Measurements from ENCODE around the gene CISH.

The CISH gene

DNA sequence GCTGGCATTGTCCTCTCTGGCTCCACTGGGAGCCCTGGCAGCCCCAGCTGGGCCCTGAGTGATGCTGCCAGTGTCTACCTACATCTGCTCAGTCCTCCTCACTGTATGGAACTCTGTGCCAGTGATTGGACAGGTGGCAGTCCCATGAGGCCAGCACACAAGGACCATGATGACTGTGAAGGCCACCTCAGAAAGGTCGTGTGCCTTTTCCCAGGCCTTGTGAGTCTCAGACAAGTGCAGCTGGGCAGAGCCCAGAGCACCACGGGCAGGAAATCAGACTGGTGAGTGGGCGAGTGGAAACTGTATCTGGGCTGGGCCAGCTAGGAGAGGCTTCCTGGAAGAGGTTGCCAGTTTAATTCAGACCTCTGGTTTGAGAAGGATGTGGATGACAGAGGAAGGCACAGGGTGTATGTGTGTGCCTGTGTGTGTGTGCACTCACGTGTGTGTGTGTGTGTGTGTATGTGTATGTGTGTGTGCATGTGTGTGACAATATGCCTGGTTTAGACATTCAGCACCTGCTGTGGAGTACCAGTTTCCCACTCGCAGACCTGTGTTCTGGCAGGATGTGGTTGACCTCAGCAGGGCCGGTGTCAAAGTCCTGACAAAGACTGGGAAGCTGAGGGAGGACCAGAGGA is 12.4 kb upstream of the CISH start:
- H3K4me3 ChIP-seq (replicated peaks in 1 of 2; ENCODE audit: low read depth in 2 of 2, low read length in 2 of 2): no peak overlapping the region
- TF ChIP-seq, protein P1, sequence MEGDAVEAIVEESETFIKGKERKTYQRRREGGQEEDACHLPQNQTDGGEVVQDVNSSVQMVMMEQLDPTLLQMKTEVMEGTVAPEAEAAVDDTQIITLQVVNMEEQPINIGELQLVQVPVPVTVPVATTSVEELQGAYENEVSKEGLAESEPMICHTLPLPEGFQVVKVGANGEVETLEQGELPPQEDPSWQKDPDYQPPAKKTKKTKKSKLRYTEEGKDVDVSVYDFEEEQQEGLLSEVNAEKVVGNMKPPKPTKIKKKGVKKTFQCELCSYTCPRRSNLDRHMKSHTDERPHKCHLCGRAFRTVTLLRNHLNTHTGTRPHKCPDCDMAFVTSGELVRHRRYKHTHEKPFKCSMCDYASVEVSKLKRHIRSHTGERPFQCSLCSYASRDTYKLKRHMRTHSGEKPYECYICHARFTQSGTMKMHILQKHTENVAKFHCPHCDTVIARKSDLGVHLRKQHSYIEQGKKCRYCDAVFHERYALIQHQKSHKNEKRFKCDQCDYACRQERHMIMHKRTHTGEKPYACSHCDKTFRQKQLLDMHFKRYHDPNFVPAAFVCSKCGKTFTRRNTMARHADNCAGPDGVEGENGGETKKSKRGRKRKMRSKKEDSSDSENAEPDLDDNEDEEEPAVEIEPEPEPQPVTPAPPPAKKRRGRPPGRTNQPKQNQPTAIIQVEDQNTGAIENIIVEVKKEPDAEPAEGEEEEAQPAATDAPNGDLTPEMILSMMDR (IDR thresholded peaks at IDR 0.05; ENCODE audit: low read depth, low read length): no peak
- DNase-seq (ENCODE audit: low read depth in 2 of 2): peak in 1 of 2 donors; percentile 27

DNA sequence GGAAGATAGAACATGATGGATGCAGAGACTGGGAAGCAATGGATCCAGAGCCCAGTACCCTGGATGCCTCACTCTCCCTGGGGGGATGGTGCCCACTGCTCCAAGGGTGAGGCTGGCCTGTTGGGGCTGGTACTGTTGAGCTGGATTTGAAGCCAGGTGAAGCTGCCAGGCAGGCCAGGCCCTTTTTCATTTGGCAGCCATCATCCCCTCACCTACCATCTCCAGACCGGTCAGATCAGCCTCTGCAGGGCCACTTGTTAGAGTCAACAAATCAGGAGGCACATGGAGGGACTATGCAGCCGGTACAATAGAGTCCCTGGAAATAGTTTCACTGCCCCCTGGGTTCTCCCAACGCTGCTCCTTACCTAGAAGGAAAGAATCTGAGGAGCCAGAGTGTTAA is 11.3 kb upstream of the CISH start:
- H3K4me3 ChIP-seq (replicated peaks in 1 of 2; ENCODE audit: low read depth in 2 of 2, low read length in 2 of 2): no peak overlapping the region
- TF ChIP-seq, protein P1 (IDR thresholded peaks at IDR 0.05; ENCODE audit: low read depth, low read length): no peak
- DNase-seq (ENCODE audit: low read depth in 2 of 2): no peak

DNA sequence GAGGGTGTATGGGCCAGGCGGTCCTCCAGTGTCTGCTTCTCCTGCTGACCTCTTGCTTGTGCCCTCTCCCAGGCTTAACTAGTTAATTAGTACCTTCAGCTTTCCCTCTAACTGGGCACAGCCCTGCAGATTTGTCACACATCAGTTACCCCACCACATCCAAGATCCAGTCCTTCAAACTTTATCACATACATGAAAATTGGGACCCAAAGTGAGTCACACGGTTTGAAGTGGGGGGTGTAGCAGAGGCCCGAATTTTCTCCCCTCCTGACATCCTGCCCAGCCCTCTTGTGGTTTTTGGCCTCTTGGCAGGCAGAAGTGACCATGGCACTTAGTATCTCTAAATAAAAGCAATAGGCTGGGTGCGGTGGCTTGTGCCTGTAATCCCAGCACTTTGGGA is 9.2 kb upstream of the CISH start:
- peak in 1 of 2 donors; percentile 9 for DNase-seq (ENCODE audit: low read depth in 2 of 2)
- TF ChIP-seq, protein P1 (IDR thresholded peaks at IDR 0.05; ENCODE audit: low read depth, low read length): no peak
- H3K4me3 ChIP-seq (replicated peaks in 1 of 2; ENCODE audit: low read depth in 2 of 2, low read length in 2 of 2): no peak overlapping the region

DNA sequence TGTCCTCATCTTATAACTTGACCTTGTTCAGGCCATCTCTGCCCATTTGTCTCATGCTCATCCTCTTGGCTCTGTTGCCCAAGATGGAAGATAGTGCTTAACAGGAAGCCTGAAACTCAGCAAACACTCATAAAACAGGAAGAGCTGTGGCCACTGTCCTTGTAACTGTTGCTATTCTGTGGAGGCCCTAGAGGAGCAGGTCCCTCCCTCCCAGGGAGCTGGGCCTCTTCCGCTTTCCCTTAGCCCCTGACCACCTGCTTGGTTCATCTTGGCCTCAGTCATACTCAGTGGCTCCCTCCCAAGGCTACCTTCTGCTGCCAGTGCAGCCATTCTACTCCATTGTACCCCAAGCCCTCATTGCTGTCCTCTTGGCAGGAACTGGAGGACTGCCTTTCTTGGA is 8.8 kb upstream of the CISH start:
- TF ChIP-seq, protein P1 (IDR thresholded peaks at IDR 0.05; ENCODE audit: low read depth, low read length): no peak
- no peak for DNase-seq (ENCODE audit: low read depth in 2 of 2)
- no peak overlapping the region for H3K4me3 ChIP-seq (replicated peaks in 1 of 2; ENCODE audit: low read depth in 2 of 2, low read length in 2 of 2)

DNA sequence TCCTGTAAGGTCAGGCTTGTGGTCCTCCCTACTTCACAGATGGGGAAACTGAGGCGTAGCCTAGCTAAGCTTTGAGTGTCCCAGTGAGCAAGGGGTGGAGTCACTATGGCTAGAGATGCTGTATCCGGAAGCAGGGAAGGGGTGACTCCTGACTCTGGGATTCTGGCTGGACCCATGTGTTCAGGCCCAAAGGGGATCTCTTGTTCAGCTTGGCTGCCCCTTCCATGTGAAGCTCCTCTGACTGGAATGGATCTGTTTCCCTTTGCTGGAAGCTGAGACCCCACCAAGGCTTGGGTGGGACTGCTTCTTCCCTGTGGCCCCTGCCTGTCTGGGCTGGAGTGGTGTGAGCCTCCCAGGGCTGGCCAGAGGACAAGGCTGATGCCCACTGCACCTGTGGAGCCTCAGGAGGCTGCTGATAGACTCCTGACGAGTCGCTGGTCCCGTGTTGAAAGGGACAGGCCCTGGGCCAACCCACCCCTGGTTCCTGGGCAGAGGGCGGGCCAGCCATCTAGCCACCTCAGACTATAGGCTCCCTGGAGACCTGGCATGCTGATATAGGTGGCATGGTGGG is 6.4 kb upstream of the CISH start:
- no peak for DNase-seq (ENCODE audit: low read depth in 2 of 2)
- H3K4me3 ChIP-seq (replicated peaks in 1 of 2; ENCODE audit: low read depth in 2 of 2, low read length in 2 of 2): peak overlapping the region; percentile 81 to 87
- TF ChIP-seq, protein P1 (IDR thresholded peaks at IDR 0.05; ENCODE audit: low read depth, low read length): no peak

DNA sequence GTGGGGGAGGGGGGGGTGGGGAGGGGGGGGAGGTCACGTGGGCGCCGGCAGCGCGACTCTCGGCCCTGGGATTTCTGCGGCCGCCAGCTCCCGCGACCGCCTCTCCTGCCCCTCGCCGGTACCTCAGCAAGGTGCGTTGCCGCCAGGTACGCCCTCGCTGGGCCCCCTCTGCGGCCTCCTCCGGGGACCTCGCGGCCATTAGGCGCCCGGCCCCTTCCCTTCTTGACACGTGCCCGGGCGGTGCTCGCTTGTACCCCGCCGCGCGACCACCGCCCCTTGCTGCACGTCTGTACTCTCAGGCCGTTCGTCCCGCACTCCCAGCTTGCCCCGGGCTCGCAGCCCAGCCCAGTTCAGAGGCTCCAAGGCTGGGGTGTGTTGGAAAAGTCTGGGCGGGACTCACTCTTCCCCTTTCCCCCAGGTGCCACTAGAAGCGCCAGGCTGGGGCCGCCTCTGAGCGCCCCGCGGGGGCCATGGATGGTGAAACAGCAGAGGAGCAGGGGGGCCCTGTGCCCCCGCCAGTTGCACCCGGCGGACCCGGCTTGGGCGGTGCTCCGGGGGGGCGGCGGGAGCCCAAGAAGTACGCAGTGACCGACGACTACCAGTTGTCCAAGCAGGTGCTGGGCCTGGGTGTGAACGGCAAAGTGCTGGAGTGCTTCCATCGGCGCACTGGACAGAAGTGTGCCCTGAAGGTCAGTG is 5.7 kb upstream of the CISH start, which contains the start of gene MAPKAPK3:
Gene MAPKAPK3, plus strand, starts transcription at position 56 of the 696 bp plus-strand sequence. Its CDS starts 415 bp downstream, at position 471.
- TF ChIP-seq, protein P1 (IDR thresholded peaks at IDR 0.05; ENCODE audit: low read depth, low read length): no peak
- peak in 1 of 2 donors; percentile 13 for DNase-seq (ENCODE audit: low read depth in 2 of 2)
- peak within 1 kb of the TSS; percentile 81 to 87 for H3K4me3 ChIP-seq (replicated peaks in 1 of 2; ENCODE audit: low read depth in 2 of 2, low read length in 2 of 2)
